Measurements from ENCODE around the gene ITGA6. TPM values are rescaled to one million over a fixed set of nuclear protein-coding genes. Genes with fewer than 3 reads are reported as not detected.

Gene ITGA6
- total RNA-seq, 1 donor from 2014 or later: 0.81 TPM

DNA sequence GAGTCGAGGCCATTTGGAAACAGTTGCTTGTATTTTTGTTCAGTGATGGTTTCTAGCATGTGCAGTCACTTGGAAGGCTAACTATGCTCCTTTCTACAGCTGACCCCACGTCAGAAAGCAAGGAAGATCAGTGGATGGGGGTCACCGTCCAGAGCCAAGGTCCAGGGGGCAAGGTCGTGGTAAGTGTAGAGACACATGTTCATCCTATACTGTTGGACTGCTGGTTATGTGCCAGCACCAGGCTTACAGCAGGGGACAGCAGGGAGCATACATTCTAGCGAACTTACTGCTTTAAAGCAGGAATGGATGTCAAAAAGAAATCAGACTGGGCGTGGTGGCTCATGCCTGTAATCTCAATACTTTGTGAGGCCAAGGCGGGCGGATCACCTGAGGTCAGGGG is 40.0 kb downstream of the ITGA6 start:
- no peaks in the 10 kb centered on the region for H3K27me3 Mint-ChIP-seq (ENCODE audit: unreplicated experiment)
- H3K4me3 Mint-ChIP-seq (ENCODE audit: unreplicated experiment): no peak overlapping the region
- H3K9me3 Mint-ChIP-seq (ENCODE audit: unreplicated experiment): no peaks in the 10 kb centered on the region
- DNase-seq: no peak
- H3K27ac Mint-ChIP-seq (ENCODE audit: unreplicated experiment): no peak overlapping the region
- H3K36me3 Mint-ChIP-seq (ENCODE audit: unreplicated experiment): no peaks in the 10 kb centered on the region
- TF ChIP-seq, protein P1, sequence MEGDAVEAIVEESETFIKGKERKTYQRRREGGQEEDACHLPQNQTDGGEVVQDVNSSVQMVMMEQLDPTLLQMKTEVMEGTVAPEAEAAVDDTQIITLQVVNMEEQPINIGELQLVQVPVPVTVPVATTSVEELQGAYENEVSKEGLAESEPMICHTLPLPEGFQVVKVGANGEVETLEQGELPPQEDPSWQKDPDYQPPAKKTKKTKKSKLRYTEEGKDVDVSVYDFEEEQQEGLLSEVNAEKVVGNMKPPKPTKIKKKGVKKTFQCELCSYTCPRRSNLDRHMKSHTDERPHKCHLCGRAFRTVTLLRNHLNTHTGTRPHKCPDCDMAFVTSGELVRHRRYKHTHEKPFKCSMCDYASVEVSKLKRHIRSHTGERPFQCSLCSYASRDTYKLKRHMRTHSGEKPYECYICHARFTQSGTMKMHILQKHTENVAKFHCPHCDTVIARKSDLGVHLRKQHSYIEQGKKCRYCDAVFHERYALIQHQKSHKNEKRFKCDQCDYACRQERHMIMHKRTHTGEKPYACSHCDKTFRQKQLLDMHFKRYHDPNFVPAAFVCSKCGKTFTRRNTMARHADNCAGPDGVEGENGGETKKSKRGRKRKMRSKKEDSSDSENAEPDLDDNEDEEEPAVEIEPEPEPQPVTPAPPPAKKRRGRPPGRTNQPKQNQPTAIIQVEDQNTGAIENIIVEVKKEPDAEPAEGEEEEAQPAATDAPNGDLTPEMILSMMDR (IDR thresholded peaks at IDR 0.05; ENCODE audit: partially characterized antibody, unreplicated experiment): no peak
- no peaks in the 10 kb centered on the region for H3K4me1 Mint-ChIP-seq (ENCODE audit: low read depth, unreplicated experiment)

DNA sequence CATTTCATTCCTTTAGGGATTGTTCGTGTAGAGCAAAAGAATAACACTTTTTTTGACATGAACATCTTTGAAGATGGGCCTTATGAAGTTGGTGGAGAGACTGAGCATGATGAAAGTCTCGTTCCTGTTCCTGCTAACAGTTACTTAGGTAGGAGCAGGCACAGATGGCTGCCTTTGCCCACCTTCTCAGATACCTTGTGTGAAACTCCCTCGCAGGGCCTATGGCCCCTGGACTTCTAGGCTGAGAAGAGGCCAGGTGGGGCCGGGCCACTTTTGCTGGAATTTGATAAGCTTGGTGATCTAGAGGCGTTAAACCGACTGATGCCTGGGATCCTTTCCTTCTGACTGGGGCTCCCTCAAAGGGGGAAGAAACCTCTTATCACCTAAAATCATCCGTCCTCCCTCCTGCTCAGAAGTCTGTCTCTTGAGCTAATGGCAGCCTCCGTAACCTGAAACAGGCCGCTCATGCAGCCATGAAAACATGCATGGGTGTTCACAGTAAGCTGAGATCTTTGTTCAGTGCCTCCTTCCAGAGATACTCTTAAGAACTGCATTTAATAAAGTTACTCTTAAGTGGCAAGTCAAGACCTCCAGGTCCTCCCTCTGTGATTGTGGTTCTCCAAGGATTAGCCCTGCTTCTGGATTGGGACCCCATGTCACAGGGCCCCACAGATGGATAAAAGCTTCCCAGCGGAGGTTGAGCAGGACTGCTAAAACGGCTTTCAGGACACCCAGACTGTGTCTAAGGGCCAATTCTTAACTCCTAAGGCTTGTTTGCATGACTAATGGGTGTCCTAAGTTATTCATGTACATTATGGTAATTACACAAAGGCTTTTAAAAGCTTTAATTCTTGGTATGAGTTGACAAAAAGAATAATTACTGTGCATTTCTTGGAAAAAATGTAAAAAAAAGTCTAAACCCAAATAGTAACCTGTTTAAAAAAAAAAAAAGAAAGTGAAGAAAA is 43.9 kb downstream of the ITGA6 start:
- H3K27ac Mint-ChIP-seq (ENCODE audit: unreplicated experiment): no peak overlapping the region
- H3K9me3 Mint-ChIP-seq (ENCODE audit: unreplicated experiment): no peaks in the 10 kb centered on the region
- H3K27me3 Mint-ChIP-seq (ENCODE audit: unreplicated experiment): no peaks in the 10 kb centered on the region
- H3K4me1 Mint-ChIP-seq (ENCODE audit: low read depth, unreplicated experiment): no peaks in the 10 kb centered on the region
- TF ChIP-seq, protein P1 (IDR thresholded peaks at IDR 0.05; ENCODE audit: partially characterized antibody, unreplicated experiment): no peak
- no peaks in the 10 kb centered on the region for H3K36me3 Mint-ChIP-seq (ENCODE audit: unreplicated experiment)
- H3K4me3 Mint-ChIP-seq (ENCODE audit: unreplicated experiment): no peak overlapping the region
- DNase-seq: no peak

DNA sequence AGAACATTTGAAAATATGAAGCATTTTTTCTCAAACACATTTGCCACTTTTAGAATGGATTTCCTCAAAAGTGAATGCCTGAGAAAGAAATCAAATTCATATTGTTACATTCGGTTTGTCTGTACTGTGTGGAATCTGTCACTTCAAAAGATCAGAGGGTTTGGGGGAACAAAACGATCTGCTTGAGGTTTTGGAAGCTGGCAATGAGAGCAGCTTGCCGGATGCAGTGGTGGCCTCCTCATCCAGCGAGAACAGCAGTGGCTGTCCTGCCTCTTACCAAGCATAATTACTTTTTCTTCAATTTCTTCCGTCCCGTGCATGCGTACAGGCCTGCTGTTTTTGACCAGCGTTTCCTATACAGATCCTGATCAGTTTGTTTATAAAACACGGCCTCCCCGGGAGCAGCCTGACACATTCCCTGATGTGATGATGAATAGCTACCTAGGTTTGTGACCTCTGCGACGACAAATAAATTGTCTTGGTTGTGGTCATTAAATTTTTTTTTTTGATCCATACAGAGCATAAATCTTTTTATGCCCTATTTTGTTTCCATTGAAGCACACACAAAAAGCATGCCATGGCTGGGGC is 45.2 kb downstream of the ITGA6 start:
- H3K9me3 Mint-ChIP-seq (ENCODE audit: unreplicated experiment): no peaks in the 10 kb centered on the region
- no peaks in the 10 kb centered on the region for H3K27me3 Mint-ChIP-seq (ENCODE audit: unreplicated experiment)
- no peaks in the 10 kb centered on the region for H3K4me1 Mint-ChIP-seq (ENCODE audit: low read depth, unreplicated experiment)
- no peak overlapping the region for H3K4me3 Mint-ChIP-seq (ENCODE audit: unreplicated experiment)
- H3K27ac Mint-ChIP-seq (ENCODE audit: unreplicated experiment): no peak overlapping the region
- DNase-seq: no peak
- TF ChIP-seq, protein P1 (IDR thresholded peaks at IDR 0.05; ENCODE audit: partially characterized antibody, unreplicated experiment): no peak
- H3K36me3 Mint-ChIP-seq (ENCODE audit: unreplicated experiment): no peaks in the 10 kb centered on the region

DNA sequence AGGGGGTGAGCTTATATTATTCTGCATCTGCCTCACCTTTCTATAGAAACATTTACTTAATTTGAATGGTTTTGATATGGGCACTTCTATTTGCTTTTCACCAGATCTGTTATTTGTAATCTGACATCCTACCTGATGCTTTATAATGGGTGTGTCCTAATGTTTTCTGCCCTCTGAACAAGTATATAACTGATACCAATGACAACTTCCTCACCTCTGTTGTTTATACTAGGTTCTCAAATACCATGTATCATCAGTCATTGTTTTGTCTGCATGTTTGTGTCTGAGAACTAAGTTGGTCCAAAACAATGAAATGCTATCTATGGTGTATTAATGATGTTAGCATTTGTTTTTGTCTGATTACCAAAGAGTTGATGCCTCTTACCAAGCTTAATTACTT is 45.8 kb downstream of the ITGA6 start:
- TF ChIP-seq, protein P1 (IDR thresholded peaks at IDR 0.05; ENCODE audit: partially characterized antibody, unreplicated experiment): no peak
- Mint-ChIP-seq H3K36me3 (ENCODE audit: unreplicated experiment) (no peaks in the 10 kb centered on the region), H3K27me3 (ENCODE audit: unreplicated experiment) (no peaks in the 10 kb centered on the region), H3K9me3 (ENCODE audit: unreplicated experiment) (no peaks in the 10 kb centered on the region), H3K27ac (ENCODE audit: unreplicated experiment) (no peak overlapping the region), H3K4me3 (ENCODE audit: unreplicated experiment) (no peak overlapping the region), H3K4me1 (ENCODE audit: low read depth, unreplicated experiment) (no peaks in the 10 kb centered on the region)
- DNase-seq: no peak

DNA sequence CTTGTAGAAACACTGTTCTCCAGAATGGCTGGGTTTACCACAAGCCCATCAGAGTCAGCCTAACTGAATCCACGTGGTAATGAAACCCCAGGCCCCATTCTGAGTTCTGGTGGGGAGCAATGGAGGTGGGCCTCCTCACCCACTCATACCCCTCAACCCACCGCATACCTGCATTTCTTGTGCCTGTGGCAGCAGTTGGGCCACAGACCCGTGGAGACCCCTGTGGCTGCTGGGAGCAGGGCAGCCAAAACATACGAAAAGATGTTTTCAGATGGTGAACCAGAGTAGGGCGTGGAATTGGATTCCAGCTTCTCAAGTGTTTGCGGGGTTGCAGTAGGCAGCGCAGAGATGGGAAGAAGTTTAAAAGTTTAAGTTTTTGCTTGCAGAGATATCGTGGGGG is 51.0 kb downstream of the ITGA6 start:
- H3K27me3 Mint-ChIP-seq (ENCODE audit: unreplicated experiment): peaks cover 2% of the 10 kb centered on the region
- no peaks in the 10 kb centered on the region for H3K9me3 Mint-ChIP-seq (ENCODE audit: unreplicated experiment)
- no peak for DNase-seq
- H3K4me3 Mint-ChIP-seq (ENCODE audit: unreplicated experiment): no peak overlapping the region
- no peak overlapping the region for H3K27ac Mint-ChIP-seq (ENCODE audit: unreplicated experiment)
- H3K4me1 Mint-ChIP-seq (ENCODE audit: low read depth, unreplicated experiment): peaks cover 4% of the 10 kb centered on the region
- H3K36me3 Mint-ChIP-seq (ENCODE audit: unreplicated experiment): no peaks in the 10 kb centered on the region
- TF ChIP-seq, protein P1 (IDR thresholded peaks at IDR 0.05; ENCODE audit: partially characterized antibody, unreplicated experiment): no peak

Measured in glutamatergic neuron (in vitro differentiated cells).